ENCODE measurements around the gene BACH2. TPM values are rescaled to one million over a fixed set of nuclear protein-coding genes. Genes with fewer than 3 reads are reported as not detected.

Gene BACH2
- total and polyA plus RNA-seq, 2 experiments from 2014 or later: 1.6 to 5.7 TPM

GRCh38 chr6:90264561-90264960 is 32.1 kb downstream of the BACH2 start:
- Histone ChIP-seq H3F3A (replicated peaks; ENCODE audit: low read depth) (no peaks in the 10 kb centered on the region), H3K4me2 (no peak overlapping the region), H3K4me3 (no peak overlapping the region), H3K27ac (ENCODE audit: low read depth) (no peak overlapping the region; the same call in 1 of the 2 replicates), H3K79me2 (replicated peaks; ENCODE audit: insufficient read depth) (no peaks in the 10 kb centered on the region), H3K36me3 (ENCODE audit: insufficient read depth) (no peaks in the 10 kb centered on the region), H3K9me2 (ENCODE audit: insufficient read depth) (peaks cover 4% of the 10 kb centered on the region), H3K27me3 (ENCODE audit: insufficient read depth) (no peaks in the 10 kb centered on the region), H2AFZ (no peak overlapping the region), H4K20me1 (replicated peaks; ENCODE audit: insufficient read depth) (no peaks in the 10 kb centered on the region), H3K4me1 (ENCODE audit: insufficient read depth) (no peaks in the 10 kb centered on the region)
- H3K27ac Mint-ChIP-seq: no peak overlapping the region
- H3K36me3 Mint-ChIP-seq (ENCODE audit: low read depth): no peaks in the 10 kb centered on the region
- no peak overlapping the region for H3K4me3 Mint-ChIP-seq
- no peaks in the 10 kb centered on the region for H3K9me3 Mint-ChIP-seq
- ATAC-seq (no peak), DNase-seq (ENCODE audit: low spot score) (no peak)
- no peaks in the 10 kb centered on the region for H3K4me1 Mint-ChIP-seq
- peaks cover 3% of the 10 kb centered on the region for H3K27me3 Mint-ChIP-seq (ENCODE audit: insufficient read depth, low read depth, poor library complexity)
- TF ChIP-seq EZH2phosphoT487 (IDR thresholded peaks at IDR 0.05; ENCODE audit: unreplicated experiment): no peak
- TF ChIP-seq CREB1 (CRISPR knock-in tag; IDR thresholded peaks at IDR 0.05; ENCODE audit: low read depth): no peak
- no peak for TF ChIP-seq POLR2AphosphoS5 (IDR thresholded peaks at IDR 0.05; ENCODE audit: low read depth)
- TF ChIP-seq REST (IDR thresholded peaks at IDR 0.05; ENCODE audit: unreplicated experiment): no peak
- no peak for TF ChIP-seq CTCF (conservative IDR thresholded peaks at IDR 0.05; ENCODE audit: low read depth in 2 of 2)
- TF ChIP-seq STAT1 (IDR thresholded peaks at IDR 0.05; ENCODE audit: unreplicated experiment): no peak
- no peak for TF ChIP-seq ZNF462 (CRISPR knock-in tag; IDR thresholded peaks at IDR 0.05)
- TF ChIP-seq ETS1 (IDR thresholded peaks at IDR 0.05): no peak

All from GM23338 (cell line).